CD14-positive monocyte (primary cell): ENCODE measurements around the gene F7. TPM values are rescaled to one million over a fixed set of nuclear protein-coding genes. Genes with fewer than 3 reads are reported as not detected.

Experiments
- DNase-seq, 3 donors: peaks; one replicate each; pipeline ENCODE4 v3.0.0-alpha.2; 2011 to 2022
- H2AFZ ChIP-seq: 2 replicates; pipeline ENCODE4 v1.6.0; 2012; ENCODE audit warnings: mild to moderate bottlenecking, low read depth, low read length, inconsistent platforms; ENCODE audit not compliant: insufficient read depth, poor library complexity, severe bottlenecking
- H3K27ac ChIP-seq, 2 donors: 1 replicate in 1 of 2; 2 replicates in 1 of 2; pipeline ENCODE4 v1.5.1; 2012 to 2013; ENCODE audit warnings: low read length in 2 of 2, control low read depth in 1 of 2, inconsistent platforms in 1 of 2, low read depth in 1 of 2, mild to moderate bottlenecking in 1 of 2
- H3K27me3 ChIP-seq, 2 donors: one replicate each; pipeline versions ENCODE4 v1.6.0 to v1.6.1; 2011 to 2013; ENCODE audit warnings: low read length in 2 of 2; ENCODE audit not compliant: control insufficient read depth in 2 of 2, insufficient read depth in 2 of 2
- H3K36me3 ChIP-seq, 2 donors: replicated peaks in 1 of 2; 1 replicate in 1 of 2; 2 replicates in 1 of 2; pipeline versions ENCODE4 v1.5.1 to v1.6.1; 2012 to 2013; ENCODE audit warnings: low read length in 2 of 2, control low read depth in 1 of 2, inconsistent platforms in 1 of 2, mild to moderate bottlenecking in 1 of 2; ENCODE audit not compliant: insufficient read depth in 2 of 2, control insufficient read depth in 1 of 2
- H3K4me1 ChIP-seq, 2 donors: 1 replicate in 1 of 2; 2 replicates in 1 of 2; pipeline versions ENCODE4 v1.5.1 to v1.6.1; 2012 to 2013; ENCODE audit warnings: low read length in 2 of 2, control low read depth in 1 of 2, inconsistent platforms in 1 of 2, mild to moderate bottlenecking in 1 of 2, moderate library complexity in 1 of 2; ENCODE audit not compliant: insufficient read depth in 2 of 2, control insufficient read depth in 1 of 2
- H3K4me2 ChIP-seq: replicated peaks from 2 replicates; pipeline ENCODE3; 2012; ENCODE audit warnings: low read length, moderate library complexity, mild to moderate bottlenecking; ENCODE audit not compliant: poor library complexity, severe bottlenecking; ENCODE audit errors: extremely low read depth
- H3K4me3 ChIP-seq, 3 experiments: fragments of 200-600 bp in 1 of 3; sonication (generic) in 1 of 3; replicated peaks in 1 of 3; 1 replicate in 2 of 3; 2 replicates in 1 of 3; pipeline ENCODE4 v1.5.1; 2011 to 2013; ENCODE audit warnings: low read length in 3 of 3, mild to moderate bottlenecking in 3 of 3, control low read depth in 2 of 3, low read depth in 2 of 3, inconsistent platforms in 1 of 3, moderate library complexity in 1 of 3
- H3K79me2 ChIP-seq: 2 replicates; pipeline ENCODE4 v1.6.0; 2012; ENCODE audit warnings: mild to moderate bottlenecking, control low read depth, inconsistent platforms, low read length, moderate library complexity; ENCODE audit not compliant: insufficient read depth
- H3K9ac ChIP-seq: 2 replicates; pipeline ENCODE4 v1.6.0; 2017; ENCODE audit warnings: low read length, mild to moderate bottlenecking; ENCODE audit not compliant: insufficient read depth, poor library complexity, severe bottlenecking
- H3K9me3 ChIP-seq, 2 donors: replicated peaks in 1 of 2; 1 replicate in 1 of 2; 2 replicates in 1 of 2; pipeline versions ENCODE4 v1.5.1 to v1.6.1; 2012 to 2013; ENCODE audit warnings: low read length in 2 of 2, control low read depth in 1 of 2; ENCODE audit not compliant: control insufficient read depth in 1 of 2, insufficient read depth in 1 of 2
- H4K20me1 ChIP-seq: 2 replicates; pipeline ENCODE4 v1.6.0; 2012; ENCODE audit warnings: mild to moderate bottlenecking, low read length, control low read depth, moderate library complexity; ENCODE audit not compliant: insufficient read depth
- H3K27ac Mint-ChIP-seq, 7 donors: one replicate each; pipeline ENCODE4 v1.8.0; 2020; ENCODE audit warnings: mild to moderate bottlenecking in 7 of 7, mixed read lengths in 7 of 7, moderate library complexity in 6 of 7, inconsistent platforms in 2 of 7
- H3K27me3 Mint-ChIP-seq, 3 donors: one replicate each; pipeline ENCODE4 v1.8.0; 2021 to 2022; ENCODE audit warnings: low read depth in 3 of 3, mild to moderate bottlenecking in 3 of 3, mixed read lengths in 3 of 3, moderate library complexity in 3 of 3, inconsistent platforms in 1 of 3
- H3K36me3 Mint-ChIP-seq, 2 donors: one replicate each; pipeline ENCODE4 v1.8.0; 2020; ENCODE audit warnings: mixed read lengths in 2 of 2, inconsistent platforms in 1 of 2, mild to moderate bottlenecking in 1 of 2
- H3K4me1 Mint-ChIP-seq: one replicate; pipeline ENCODE4 v1.8.0; 2020; ENCODE audit warnings: mild to moderate bottlenecking, mixed read lengths
- H3K4me3 Mint-ChIP-seq, 2 donors: one replicate each; pipeline ENCODE4 v1.8.0; 2020; ENCODE audit warnings: mild to moderate bottlenecking in 2 of 2, mixed read lengths in 2 of 2, moderate library complexity in 1 of 2
- H3K9me3 Mint-ChIP-seq, 7 donors: one replicate each; pipeline ENCODE4 v1.8.0; 2020 to 2022; ENCODE audit warnings: mixed read lengths in 7 of 7, mild to moderate bottlenecking in 6 of 7, moderate library complexity in 6 of 7, inconsistent platforms in 2 of 7
- WGBS: methylation state at CpG from one replicate; pipeline ENCODE4 v1.1.5; 2013; ENCODE audit warnings: missing lambda C conversion rate; ENCODE audit not compliant: insufficient coverage; 5-methylcytosine and 5-hydroxymethylcytosine counted together
- intact Hi-C, 2 donors: fragments of 100-400 bp; cut with micrococcal nuclease; formaldehyde crosslinking; loops; one replicate each; pipeline versions ENCODE4 v1.15.0 to v1.15.1; 2023
- polyA plus RNA-seq, 3 donors: library from polyadenylated mRNA; depleted of rRNA in 1 of 3; unstranded in 2 of 3; stranded (reverse) in 1 of 3; fragments of 300-500 nt in 2 of 3; fragments of >200 nt in 1 of 3; fragmentation: Illumina TruSeq in 2 of 3; gene quantifications; 1 replicate in 2 of 3; 2 replicates in 1 of 3; pipeline ENCODE4 v1.2.3, GENCODE V29; 2012 to 2021
- TF ChIP-seq, protein P1 (sequence below): fragments of 200-600 bp; IDR thresholded peaks from one replicate; pipeline ENCODE4 v1.8.0; 2022; ENCODE audit warnings: antibody characterized with exemption, mild to moderate bottlenecking

The F7 gene
- polyA plus RNA-seq, 3 donors, result not detected

DNA sequence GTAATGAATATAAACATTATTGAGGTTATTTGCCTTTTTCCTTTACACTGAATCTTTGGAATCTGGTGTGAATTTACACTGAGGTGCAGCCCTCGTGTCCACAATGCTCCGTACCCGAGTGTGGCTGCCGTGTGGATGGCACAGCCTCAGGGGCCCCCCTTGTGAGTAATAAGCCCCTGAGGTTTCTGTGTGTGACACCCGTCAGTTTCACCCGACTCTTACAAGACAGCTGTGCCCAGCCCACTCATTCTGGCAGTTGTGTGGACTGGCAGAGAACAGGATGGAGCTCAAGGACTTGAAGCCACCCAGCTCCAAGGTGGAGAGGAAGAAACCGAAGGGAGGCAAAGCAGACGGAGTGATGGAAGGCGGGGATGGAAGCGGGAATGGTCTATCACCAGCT, 60.7 kb downstream of the F7 start:
- Histone ChIP-seq H3K9me3 (peaks cover 0 to 3% of the 10 kb centered on the region in 2 donors), H3K4me3 (no peak overlapping the region), H3K9ac (no peak overlapping the region), H3K27me3 (peaks cover 0 to 13% of the 10 kb centered on the region in 2 donors), H4K20me1 (no peaks in the 10 kb centered on the region), H3K36me3 (no peaks in the 10 kb centered on the region), H2AFZ (no peak overlapping the region), H3K4me1 (peaks cover 0 to 6% of the 10 kb centered on the region in 2 donors), H3K4me2 (no peak overlapping the region), H3K27ac (no peak overlapping the region), H3K79me2 (no peaks in the 10 kb centered on the region)
- TF ChIP-seq, protein P1, sequence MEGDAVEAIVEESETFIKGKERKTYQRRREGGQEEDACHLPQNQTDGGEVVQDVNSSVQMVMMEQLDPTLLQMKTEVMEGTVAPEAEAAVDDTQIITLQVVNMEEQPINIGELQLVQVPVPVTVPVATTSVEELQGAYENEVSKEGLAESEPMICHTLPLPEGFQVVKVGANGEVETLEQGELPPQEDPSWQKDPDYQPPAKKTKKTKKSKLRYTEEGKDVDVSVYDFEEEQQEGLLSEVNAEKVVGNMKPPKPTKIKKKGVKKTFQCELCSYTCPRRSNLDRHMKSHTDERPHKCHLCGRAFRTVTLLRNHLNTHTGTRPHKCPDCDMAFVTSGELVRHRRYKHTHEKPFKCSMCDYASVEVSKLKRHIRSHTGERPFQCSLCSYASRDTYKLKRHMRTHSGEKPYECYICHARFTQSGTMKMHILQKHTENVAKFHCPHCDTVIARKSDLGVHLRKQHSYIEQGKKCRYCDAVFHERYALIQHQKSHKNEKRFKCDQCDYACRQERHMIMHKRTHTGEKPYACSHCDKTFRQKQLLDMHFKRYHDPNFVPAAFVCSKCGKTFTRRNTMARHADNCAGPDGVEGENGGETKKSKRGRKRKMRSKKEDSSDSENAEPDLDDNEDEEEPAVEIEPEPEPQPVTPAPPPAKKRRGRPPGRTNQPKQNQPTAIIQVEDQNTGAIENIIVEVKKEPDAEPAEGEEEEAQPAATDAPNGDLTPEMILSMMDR, result no peak
- peaks cover 19 to 36% (median 34%) of the 10 kb centered on the region in 3 donors for H3K27me3 Mint-ChIP-seq
- H3K9me3 Mint-ChIP-seq, result peaks cover 0 to 8% (median 4%) of the 10 kb centered on the region in 7 donors
- H3K4me1 Mint-ChIP-seq, result peaks cover 8% of the 10 kb centered on the region
- peaks cover 12% of the 10 kb centered on the region in 2 donors for H3K36me3 Mint-ChIP-seq
- WGBS, result 96% methylated on average over 5 of the region's 10 CpGs
- no peak overlapping the region for H3K4me3 Mint-ChIP-seq
- intact Hi-C loops, result no loop called here
- DNase-seq, result no peak
- peak overlapping the region in 1 of 7 donors; percentile 38 for H3K27ac Mint-ChIP-seq

DNA sequence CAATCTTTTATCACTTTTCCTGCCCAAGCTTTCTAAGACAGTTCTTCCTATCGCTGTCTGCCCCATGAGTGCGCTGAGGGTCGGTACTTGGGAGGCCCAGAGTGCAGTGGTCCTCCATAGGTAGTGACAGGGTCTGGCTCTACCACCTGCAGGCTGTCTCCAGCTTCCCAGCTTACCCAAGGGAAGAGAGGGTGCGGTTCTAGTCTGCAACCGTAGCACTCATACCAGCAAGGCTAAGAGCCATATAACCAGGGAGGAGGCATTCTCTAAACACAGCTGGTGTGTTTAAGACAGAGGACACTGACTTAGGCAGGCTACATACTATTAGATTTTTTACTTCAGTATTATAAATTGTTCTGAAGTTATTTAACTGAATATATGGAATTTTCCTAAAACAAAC, 61.1 kb downstream of the F7 start:
- no peak for DNase-seq
- Mint-ChIP-seq H3K9me3 (peaks cover 0 to 8% (median 4%) of the 10 kb centered on the region in 7 donors), H3K4me3 (no peak overlapping the region), H3K27me3 (peaks cover 18 to 33% (median 30%) of the 10 kb centered on the region in 3 donors), H3K27ac (no peak overlapping the region), H3K4me1 (peaks cover 12% of the 10 kb centered on the region), H3K36me3 (peaks cover 16% of the 10 kb centered on the region in 2 donors)
- H3K9ac ChIP-seq, result no peak overlapping the region
- intact Hi-C loops, result no loop called here
- peaks cover 0 to 10% of the 10 kb centered on the region in 2 donors for H3K27me3 ChIP-seq
- no peak overlapping the region for H3K4me3 ChIP-seq
- WGBS, result 100% methylated on average over 1 of the region's 5 CpGs
- TF ChIP-seq, protein P1, result no peak
- no peak overlapping the region for H2AFZ ChIP-seq
- no peaks in the 10 kb centered on the region for H3K36me3 ChIP-seq
- H3K4me2 ChIP-seq, result no peak overlapping the region
- H3K27ac ChIP-seq, result no peak overlapping the region
- H3K79me2 ChIP-seq, result no peaks in the 10 kb centered on the region
- H3K9me3 ChIP-seq, result peaks cover 0 to 3% of the 10 kb centered on the region in 2 donors
- H4K20me1 ChIP-seq, result no peaks in the 10 kb centered on the region
- peaks cover 0 to 10% of the 10 kb centered on the region in 2 donors for H3K4me1 ChIP-seq
